ENCODE data around the gene NUP210L.

NUP210L gene

DNA sequence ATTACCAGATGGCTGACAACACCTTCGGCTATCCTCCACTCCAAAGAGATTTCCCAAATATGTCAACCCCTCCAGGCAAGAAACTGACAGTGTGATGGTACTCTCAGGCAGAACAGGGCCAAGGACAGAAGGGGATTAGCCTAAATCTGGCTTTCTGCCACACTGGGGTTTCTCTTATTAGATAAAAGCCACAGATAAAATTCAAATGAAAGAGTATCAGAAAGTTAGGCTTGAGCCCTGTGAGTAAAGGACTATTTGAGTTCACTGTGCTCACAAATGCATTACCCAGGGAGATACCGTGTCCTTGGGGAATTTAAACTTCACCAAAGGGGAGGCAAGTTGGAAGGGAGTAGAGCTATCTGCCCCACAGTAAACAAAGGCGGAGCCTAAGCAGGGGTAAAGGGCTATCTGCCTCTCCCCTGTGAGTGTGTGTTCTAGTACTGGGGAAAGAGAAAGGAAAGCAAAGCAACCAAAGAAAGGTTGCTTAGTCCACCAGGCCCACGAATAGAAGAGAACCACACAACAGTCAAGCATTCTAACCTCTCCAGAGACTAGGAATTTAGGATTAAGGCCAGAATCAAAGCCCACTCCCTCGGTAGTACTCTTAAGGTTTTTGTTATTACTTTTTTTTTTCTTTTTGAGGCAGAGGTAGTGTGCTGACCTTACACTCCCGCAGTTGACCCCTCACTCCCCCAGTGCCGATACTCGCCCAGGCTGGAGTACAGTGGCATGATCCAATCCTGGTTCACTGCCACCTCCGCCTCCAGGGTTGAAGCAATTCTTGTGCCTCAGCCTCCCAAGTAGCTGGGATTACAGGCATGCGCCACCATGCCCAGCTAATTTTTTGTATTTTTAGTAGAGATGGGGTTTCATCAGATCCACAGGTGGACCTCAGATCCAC, 24.3 kb upstream of the NUP210L start:
- no peak for DNase-seq (ENCODE audit: low spot score)
- TF ChIP-seq, protein P1, sequence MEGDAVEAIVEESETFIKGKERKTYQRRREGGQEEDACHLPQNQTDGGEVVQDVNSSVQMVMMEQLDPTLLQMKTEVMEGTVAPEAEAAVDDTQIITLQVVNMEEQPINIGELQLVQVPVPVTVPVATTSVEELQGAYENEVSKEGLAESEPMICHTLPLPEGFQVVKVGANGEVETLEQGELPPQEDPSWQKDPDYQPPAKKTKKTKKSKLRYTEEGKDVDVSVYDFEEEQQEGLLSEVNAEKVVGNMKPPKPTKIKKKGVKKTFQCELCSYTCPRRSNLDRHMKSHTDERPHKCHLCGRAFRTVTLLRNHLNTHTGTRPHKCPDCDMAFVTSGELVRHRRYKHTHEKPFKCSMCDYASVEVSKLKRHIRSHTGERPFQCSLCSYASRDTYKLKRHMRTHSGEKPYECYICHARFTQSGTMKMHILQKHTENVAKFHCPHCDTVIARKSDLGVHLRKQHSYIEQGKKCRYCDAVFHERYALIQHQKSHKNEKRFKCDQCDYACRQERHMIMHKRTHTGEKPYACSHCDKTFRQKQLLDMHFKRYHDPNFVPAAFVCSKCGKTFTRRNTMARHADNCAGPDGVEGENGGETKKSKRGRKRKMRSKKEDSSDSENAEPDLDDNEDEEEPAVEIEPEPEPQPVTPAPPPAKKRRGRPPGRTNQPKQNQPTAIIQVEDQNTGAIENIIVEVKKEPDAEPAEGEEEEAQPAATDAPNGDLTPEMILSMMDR (IDR thresholded peaks at IDR 0.05; ENCODE audit: extremely low read depth, missing control alignments) = no peak

DNA sequence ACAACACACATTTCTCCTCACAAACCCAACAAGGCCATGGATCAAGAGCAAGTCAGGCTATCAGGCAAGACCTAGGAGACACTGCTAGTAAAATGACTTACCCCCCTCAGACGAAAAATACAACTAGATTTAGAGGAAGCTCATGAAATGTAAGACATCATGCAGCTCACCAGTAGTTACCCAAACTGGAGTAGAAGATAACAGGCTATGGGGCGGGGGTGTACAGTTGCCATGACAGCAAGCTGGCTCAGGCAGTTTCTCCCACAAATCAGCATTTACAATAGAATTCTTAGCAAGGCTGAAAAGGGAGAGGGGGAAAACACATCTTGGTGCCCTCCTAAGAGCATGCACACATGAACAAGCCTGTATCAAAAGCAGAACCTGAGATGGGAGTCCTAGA, 23.1 kb upstream of the NUP210L start:
- DNase-seq (ENCODE audit: low spot score) = no peak
- TF ChIP-seq, protein P1 (IDR thresholded peaks at IDR 0.05; ENCODE audit: extremely low read depth, missing control alignments) = no peak

DNA sequence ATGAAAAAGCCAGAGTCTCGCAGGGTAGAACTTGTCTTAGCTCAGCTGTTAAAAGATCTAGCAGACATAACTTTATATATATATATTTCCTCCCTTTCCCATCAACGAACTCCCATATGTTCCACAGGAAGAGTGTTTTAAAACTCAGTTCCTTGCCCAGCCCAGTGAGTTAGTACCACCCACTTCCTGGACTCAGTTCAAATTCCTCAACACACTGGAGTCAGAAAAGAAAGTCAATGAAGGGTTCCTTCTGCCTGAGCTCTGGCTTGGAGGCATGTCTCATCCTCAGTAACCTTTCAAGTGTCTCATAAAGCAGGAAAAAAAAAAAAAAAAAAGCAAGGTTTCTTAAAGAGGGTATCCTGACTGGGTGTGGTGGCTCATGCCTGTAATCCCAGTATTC, 21.5 kb upstream of the NUP210L start:
- no peak for DNase-seq (ENCODE audit: low spot score)

DNA sequence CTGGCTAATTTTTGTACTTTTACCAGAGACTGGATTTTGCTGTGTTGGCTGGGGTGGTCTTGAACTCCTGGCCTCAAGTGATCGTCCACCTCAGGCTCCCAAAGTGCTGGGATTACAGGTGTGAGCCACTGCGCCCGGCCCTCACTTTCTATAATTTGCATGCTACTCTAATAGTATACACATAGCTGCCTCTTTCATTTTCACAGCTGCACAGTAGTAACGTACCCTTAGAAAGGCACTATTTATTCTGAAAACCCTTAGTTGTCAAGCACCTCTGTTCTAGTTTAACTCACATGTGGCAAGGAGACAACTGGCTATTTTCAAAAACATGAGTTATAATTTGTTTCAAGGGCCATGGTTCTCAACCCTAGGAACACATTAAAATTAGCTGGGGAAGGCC, 19.8 kb upstream of the NUP210L start:
- DNase-seq (ENCODE audit: low spot score) = no peak
- TF ChIP-seq, protein P1 (IDR thresholded peaks at IDR 0.05; ENCODE audit: extremely low read depth, missing control alignments) = no peak

More for the DNA sequence above, 21.5 kb upstream of the NUP210L start:
- TF ChIP-seq, protein P1 (IDR thresholded peaks at IDR 0.05; ENCODE audit: extremely low read depth, missing control alignments) = no peak

DNA sequence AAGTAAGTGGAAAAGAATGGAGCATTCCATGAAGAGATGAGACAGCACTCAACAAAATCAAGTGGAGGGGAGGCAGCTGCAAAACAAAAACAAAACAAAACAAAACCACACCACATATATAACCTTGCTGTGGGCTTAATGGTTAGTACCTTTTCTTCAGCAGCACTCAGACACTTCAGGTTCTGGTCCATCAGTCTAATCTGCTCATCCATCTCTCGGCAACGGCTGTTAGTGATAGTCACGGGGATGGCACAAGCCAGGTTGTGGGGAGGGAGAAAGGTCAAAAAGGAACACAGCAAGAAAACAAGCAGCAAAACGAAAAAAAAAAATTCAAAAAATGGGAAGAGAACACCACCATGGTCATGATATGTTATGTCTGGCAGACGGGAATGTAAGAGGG, 17.0 kb upstream of the NUP210L start:
- no peak for DNase-seq (ENCODE audit: low spot score)
- TF ChIP-seq, protein P1 (IDR thresholded peaks at IDR 0.05; ENCODE audit: extremely low read depth, missing control alignments) = no peak

DNA sequence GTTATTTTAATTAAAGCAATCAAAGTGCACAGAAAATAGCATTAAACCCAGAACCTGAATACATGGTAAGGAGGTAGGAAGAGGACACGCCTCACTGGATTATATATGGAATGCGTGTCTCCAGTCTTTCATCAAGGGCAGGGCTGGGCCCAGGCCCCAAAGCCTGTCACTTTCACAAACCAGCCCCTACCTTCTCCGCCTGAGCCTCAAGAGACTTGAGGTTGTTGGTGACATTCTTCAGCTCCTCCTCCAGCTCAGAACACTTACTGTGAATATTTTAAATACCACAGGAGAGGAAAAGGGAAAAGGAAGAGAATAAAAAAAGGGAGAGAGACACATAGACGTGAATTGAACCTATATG, 16.3 kb upstream of the NUP210L start:
- TF ChIP-seq, protein P1 (IDR thresholded peaks at IDR 0.05; ENCODE audit: extremely low read depth, missing control alignments) = no peak
- DNase-seq (ENCODE audit: low spot score) = no peak

DNA sequence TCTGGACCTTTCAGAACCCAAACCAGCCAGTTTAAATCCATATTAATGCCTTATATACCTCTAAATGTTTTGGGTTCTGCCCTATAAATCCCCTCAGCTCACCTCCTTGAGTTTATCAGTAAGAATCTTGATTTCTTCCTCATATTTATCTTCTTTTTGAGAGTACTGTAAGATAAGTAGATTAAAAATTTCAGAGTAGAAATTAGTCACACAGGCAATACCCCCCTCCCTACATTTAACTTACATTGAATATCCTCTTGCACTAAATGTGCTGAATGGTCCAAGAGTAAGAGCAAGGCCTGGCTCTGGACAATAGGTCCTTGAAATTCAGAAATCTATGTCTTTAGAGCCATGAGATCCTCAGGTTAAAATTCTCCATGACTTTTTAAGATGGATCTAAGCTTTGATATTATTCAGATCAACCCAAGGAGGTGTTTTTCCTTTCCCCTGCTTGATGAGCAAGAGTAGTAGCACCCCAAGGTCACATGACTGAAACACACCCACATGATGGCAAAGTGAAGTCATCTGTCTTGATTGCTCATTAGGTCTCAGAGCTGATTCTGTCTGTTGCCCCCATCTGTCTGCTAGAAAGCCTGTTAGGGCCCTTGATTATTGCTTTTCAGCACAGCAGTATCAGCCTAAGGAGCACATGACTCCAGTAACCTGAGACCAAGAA, 15.8 kb upstream of the NUP210L start:
- DNase-seq (ENCODE audit: low spot score) = no peak

More for the DNA sequence above, 15.8 kb upstream of the NUP210L start:
- TF ChIP-seq, protein P1 (IDR thresholded peaks at IDR 0.05; ENCODE audit: extremely low read depth, missing control alignments) = no peak

Data from GM20000 (cell line).